Left renal cortex interstitium (tissue), 4 donors: ENCODE measurements around the gene CEP250. TPM values are rescaled to one million over a fixed set of nuclear protein-coding genes. Genes with fewer than 3 reads are reported as not detected.
"Not testable (repeated sequence)": the region's sequence is repeated elsewhere in the genome, so short reads cannot be mapped to it uniquely, and the experiment has no call there.

Experiments
- DNase-seq, 4 donors: peaks; one replicate each; pipeline ENCODE4 v3.0.0-alpha.2; 2013; ENCODE audit warnings: low read depth in 4 of 4, low spot score in 2 of 4, missing footprints in 1 of 4
- polyA plus RNA-seq, 4 donors: library from polyadenylated mRNA; unstranded; fragments of 120-200 nt; gene quantifications; one replicate each; pipeline ENCODE4 v1.2.1, GENCODE V29; 2013; ENCODE audit not compliant: insufficient read length in 4 of 4

The CEP250 gene
- polyA plus RNA-seq, 4 donors, result 41.2 to 73.1 (median 52.1) TPM

DNA sequence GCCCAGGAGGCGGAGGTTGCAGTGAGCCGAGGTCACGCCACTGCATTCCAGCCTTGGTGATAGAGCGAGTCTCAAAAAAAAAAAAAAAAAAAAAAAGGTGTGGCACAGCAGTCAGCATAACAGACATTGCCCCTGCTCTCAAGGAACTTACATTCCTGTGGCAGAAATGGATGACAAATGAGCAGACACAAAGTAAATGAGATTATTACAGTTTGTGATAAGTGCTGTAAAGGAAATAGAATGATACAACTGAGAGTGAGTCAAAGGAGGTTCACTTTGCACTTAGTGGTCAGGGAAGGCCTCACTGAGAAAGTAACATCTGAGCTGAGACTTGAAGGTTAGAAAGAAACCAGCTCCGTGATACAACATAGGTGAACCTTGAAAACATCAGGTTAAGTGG is 36.4 kb downstream of the CEP250 start:
- DNase-seq, result no peak

DNA sequence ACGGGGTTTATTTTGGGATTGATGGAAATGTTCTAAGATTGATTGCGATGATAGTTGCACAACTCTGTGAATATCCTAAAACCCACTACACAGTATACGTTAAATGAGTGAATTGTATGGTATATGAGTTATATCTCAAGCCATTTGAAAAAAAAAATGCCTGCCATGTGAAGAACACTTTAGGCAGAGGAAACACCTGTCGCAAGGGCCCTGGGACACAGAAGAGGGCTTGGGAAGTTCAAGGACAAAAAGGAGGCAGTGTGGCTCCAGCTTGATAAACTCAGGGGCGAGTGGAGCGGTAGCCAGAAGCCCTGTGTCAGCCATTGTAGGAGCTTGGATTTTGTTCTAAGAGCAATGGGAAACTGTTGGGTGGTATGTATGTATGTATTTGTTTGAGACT is 37.0 kb downstream of the CEP250 start:
- no peak for DNase-seq

DNA sequence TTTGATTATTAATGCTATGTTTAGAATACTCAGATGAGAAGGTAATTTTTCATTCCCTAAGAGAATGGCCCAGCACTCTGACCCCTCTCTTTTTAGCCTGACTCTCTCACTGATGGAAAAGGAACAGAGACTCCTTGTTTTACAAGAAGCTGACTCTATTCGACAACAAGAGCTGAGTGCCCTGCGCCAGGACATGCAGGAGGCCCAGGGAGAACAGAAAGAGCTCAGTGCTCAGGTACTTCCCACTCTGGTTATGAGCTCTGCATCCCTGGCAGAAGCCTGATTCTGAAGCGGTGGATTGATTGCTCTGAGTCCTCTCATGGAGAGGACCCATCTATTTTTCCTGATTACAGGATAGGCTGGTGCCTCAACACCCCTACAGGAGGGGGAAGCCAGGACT is 41.1 kb downstream of the CEP250 start:
- DNase-seq, result no peak

DNA sequence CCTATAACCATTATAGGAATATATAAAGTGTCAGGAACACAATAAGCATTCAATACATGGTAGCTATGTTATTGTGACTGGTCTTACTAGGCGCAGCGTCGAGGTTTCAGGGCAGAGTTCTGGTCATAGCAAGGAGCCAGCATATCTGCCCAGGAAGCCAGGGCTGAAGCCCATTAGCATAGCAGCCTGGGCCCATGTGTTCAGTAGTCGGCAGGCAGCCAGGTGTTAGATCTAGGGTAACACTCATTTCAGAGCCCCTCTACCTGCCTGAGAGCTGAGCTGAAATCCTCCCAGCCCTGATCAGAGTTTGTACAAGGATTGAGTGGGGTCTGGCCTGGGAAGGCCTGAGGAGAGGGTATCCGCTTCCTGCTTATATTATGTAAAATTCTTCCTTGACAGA is 41.9 kb downstream of the CEP250 start:
- no peak for DNase-seq

DNA sequence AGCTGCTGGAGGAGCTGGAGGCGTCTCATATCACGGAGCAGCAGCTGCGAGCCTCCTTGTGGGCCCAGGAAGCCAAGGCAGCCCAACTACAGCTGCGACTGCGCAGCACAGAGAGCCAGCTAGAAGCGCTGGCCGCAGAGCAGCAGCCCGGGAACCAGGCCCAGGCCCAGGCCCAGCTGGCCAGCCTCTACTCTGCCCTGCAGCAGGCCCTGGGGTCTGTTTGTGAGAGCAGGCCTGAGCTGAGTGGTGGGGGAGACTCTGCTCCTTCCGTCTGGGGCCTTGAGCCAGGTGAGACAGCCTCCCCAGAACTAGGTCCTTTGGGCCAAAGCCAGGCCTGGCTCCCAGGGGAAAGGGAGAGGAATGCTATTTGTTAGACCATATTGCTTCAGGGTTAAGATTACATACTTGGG is 42.4 kb downstream of the CEP250 start:
- DNase-seq, result no peak

DNA sequence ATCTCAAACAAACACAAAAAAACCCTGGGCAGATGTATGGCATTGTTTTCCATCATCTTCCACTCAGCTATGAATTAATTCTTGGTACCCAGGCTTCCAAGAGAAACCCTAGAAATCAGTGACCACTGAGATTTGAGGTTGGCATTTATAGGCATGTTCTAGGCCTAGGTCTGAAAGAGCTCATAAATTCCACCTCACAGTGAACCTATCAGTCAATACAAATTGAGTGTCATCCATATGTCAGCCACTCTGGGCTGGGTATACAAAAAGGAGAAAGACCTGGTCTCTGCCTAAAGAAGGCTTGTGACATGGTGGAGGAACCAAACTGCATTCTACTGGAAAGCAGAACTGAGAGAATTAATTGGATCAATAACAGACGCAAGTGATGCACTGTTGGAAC is 43.9 kb downstream of the CEP250 start:
- DNase-seq, result no peak

DNA sequence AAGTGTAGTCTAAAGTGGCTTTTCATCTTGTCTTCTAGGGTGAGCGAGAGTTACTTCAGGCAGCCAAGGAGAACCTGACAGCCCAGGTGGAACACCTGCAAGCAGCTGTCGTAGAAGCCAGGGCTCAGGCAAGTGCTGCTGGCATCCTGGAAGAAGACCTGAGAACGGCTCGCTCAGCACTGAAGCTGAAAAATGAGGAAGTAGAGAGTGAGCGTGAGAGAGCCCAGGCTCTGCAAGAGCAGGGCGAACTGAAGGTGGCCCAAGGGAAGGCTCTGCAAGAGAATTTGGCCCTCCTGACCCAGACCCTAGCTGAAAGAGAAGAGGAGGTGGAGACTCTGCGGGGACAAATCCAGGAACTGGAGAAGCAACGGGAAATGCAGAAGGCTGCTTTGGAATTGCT is 47.0 kb downstream of the CEP250 start:
- DNase-seq, result no peak

DNA sequence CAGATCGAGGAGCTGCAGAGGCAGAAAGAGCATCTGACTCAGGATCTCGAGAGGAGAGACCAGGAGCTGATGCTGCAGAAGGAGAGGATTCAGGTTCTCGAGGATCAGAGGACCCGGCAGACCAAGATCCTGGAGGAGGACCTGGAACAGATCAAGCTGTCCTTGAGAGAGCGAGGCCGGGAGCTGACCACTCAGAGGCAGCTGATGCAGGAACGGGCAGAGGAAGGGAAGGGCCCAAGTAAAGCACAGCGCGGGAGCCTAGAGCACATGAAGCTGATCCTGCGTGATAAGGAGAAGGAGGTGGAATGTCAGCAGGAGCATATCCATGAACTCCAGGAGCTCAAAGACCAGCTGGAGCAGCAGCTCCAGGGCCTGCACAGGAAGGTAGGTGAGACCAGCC is 47.9 kb downstream of the CEP250 start:
- no peak for DNase-seq

DNA sequence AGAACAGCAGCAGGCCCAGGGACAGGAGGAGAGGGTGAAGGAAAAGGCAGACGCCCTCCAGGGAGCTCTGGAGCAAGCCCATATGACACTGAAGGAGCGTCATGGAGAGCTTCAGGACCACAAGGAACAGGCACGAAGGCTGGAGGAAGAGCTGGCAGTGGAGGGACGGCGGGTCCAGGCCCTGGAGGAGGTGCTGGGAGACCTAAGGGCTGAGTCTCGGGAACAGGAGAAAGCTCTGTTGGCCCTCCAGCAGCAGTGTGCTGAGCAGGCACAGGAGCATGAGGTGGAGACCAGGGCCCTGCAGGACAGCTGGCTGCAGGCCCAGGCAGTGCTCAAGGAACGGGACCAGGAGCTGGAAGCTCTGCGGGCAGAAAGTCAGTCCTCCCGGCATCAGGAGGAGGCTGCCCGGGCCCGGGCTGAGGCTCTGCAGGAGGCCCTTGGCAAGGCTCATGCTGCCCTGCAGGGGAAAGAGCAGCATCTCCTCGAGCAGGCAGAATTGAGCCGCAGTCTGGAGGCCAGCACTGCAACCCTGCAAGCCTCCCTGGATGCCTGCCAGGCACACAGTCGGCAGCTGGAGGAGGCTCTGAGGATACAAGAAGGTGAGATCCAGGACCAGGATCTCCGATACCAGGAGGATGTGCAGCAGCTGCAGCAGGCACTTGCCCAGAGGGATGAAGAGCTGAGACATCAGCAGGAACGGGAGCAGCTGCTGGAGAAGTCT is 48.6 kb downstream of the CEP250 start:
- DNase-seq, result no peak

DNA sequence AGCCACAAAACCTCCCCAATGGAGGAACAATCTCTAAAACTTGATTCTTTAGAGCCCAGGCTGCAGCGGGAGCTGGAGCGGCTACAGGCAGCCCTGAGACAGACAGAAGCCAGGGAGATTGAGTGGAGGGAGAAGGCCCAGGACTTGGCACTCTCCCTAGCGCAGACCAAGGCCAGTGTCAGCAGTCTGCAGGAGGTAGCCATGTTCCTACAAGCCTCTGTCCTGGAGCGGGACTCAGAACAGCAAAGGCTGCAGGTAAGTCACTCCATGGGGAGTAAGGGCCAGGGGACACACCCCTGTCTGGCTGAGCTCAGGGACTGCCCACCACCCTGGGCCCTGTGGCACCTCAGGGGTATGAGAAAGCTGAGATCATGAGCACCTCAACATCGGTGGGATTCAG is 49.4 kb downstream of the CEP250 start:
- no peak for DNase-seq

DNA sequence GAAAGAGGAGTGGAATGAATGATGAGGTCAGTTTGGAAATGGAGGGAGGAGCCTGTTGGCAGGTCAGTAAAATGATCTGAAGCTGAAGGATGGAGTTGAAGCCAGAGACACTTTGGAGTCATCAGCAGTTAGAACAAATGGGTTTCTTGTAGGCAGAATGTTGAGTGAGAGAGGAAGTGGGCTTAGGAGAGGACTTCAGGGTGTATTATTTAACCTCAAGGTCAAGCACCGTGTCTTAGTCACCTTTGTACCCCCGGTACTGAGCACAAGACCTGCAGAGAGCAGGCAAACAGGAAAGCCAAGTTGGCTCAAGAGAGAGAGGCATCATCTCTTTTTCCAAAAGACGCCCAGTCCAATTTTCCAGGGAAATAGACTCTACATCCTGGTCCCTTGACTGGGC is 50.8 kb downstream of the CEP250 start:
- DNase-seq, result no peak

DNA sequence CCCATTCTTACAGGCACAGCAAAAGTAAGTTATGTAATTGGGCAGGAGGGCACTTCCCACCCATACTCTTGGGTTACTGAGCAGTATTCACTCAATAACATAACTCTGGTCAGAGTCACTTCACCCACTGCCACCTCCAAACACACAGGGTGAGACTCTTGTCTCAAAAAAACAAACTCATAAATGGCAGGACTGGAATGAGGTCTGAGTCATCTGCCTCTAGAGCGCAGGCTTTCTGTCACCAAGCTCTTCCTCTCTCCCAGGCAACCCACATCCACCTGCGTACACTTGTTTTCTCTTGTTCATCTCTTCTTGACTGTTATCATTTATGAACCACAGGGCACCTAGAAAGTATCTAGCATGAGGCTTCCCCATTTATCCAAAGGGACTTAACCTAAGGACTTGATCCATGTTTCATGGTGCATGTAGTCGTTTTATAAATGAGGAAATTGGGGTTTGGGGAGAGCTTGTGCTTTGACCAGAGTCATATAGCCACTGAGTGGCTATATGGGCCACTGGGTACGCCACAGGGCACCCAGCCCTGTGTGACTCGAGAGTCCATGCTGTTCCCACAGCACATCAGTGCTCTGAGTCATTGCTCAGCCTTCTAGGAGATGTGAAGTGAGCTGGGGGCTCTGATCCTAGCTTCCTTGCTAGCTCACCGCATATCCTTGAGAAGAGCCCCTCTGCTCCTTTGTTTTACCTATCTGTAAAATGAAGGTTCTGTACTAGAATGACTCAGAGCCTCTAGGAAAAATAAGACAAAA is 51.7 kb downstream of the CEP250 start:
- DNase-seq, result no peak

DNA sequence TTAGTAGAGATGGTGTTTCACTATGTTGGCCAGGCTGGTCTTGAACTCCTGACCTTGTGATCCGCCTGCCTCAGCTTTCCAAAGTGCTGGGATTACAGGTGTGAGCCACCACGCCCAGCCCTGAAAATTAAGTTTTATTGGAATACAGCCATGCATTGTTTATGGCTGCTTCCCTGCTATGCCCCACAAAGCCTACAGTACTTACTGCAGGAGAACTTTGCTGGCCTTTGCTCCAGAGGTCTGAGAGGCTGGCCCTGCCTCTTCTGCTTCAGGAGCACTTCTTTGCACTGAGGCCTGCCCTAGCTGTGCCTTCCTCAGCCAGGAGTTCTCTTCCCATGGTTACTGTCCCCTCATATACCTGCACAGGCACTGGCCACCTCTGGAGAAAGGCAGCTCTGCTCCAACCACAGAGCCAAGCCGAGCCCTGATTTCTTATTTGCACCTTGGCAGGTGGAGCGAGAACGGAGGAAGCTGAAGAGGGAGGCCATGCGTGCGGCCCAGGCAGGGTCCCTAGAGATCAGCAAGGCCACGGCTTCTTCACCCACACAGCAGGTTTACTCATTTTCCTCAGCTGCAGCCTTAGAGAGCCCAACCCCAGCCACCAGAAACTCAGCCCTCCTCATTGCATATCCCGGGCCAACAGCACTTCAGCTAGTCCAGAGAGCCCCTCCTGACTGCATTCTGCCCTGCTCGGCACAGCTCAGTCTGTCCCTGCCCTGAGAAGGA is 53.3 kb downstream of the CEP250 start:
- DNase-seq, result no peak

DNA sequence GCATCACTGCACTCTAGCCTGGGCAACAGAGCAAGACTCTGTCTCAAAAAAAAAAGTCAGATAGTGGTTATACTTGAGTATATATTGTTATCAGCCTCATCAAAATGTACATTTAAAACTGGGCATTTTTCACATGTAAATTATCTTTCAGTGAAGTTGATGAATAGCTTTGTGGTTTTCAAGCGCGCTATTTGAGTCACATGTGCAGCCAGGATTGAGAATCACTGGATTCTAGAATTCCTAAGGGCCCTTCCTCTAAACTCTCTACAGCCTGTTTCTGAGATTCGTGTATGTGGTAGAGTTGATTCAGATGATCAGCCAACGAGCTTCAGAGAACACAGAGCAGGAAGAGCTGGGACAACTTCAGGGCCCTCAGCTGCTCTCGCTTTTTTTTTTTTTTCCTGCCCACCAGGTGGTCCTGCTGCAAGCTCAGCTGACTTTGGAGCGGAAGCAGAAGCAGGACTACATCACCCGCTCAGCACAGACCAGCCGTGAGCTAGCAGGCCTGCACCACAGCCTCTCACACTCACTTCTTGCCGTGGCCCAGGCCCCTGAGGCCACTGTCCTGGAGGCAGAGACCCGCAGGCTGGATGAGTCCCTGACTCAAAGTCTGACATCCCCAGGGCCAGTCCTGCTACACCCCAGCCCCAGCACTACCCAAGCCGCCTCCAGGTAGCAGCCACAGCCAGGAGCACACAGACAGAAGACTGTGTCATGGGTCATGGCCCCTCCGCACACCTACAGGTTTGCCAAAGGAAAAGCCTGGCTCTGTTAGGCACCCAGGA is 55.7 kb downstream of the CEP250 start:
- no peak for DNase-seq

DNA sequence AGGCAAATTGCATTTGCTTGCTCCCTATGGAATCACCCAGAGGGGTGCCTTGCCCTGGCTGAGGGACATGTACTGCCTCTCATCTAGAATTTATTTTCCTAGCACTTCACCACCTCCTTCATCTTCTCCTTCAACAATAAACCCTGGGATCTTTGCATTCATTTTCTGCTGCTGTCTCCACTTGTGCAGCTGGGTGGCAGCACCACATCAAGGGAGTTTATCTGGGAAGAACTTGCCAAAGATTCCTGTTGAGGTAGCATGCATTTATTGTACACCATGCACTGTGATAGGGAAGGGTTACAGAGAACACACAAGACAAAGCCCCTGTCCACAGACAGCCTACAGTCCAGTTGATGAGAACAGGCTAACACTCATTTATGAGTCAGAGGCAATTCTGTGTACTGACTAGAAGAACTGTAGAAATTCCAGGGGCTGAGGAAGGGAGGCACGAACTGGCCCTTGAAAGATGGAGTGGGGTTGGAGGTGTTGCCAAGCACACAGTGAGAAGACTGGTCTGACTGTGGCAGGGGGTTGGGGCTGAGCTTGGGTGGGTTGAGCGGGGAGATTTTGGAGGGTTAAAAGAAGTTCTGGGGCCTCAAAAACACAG is 56.5 kb downstream of the CEP250 start:
- peak in 3 of 4 donors; percentile 1 to 16 (median 2) for DNase-seq

DNA sequence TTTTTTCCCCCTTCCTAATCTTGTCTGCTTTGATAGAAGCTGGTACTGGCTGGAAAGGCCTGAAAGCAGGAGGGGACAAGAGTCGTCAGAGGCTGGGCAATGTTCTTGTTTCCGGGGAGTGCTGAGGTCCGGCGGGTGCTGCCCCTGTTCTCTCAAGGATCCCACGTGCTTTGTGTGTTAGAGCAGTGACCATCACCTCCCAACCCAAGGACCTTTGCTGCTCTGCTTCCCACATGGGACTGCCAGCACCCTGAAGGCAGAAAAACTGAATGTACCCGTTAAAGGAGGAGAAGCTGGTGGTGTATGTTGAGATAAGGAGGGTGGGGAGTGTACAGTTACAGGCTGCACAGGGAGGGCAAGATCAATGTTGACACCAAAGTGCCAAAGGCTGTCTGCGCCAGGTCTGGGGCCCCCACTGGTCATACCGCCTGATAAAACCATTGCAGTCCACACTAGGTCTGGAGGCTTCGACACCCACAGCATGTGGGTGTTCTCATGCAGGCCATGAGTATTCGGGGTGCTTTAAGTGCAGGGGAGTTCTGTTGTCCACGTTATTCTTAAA is 59.1 kb downstream of the CEP250 start:
- no peak for DNase-seq

DNA sequence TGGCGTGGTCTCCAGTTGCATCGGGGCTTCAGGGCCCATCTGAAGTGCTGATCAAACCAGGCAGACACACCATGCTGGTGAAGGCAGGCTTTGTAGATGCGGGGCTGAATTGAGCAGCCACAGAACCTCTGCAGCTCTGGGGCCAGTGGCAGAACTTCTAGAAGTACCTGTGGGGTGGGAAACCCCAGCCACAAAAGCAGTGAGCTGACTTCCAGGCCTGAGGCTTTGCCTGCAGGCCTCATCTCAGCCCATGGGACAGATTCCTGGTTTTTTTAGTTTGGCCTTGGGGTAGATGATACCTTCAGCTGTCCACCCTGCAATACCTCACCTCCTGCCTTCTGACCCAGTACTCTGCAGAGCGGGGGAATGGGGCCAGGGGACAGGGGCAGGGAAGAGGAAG is 59.9 kb downstream of the CEP250 start:
- DNase-seq, result no peak

DNA sequence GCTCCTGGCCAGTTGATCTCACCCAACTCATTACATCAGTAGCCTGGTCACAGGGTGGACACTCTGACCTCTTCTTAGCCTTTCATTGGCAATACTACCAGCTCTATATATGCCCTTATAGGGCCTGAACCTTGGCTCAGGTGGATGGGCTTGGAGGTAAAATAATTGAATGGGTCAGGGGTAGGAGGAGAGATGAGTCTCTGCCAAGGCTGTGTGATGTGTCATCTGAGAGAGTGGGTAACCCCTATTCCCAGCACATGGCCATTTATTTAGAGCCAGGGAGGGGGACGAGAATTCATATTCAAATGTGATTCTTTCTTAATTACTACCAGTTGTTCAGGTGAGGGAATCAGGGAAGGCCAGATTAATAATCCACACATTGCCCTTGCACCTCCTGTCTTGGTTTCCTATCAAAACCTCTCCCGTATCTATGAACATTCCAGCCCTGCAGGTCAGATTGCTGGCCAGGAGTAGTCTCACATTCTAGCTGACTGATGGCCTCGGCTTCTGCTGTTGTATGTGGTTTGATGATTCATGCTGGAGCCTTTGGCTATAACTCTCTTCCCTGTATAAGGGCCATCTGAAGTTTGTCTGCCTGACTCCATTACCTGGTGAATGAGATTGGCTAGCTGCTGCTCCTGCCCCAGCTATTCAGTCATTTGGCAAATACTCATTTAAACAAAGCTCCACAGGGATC is 60.7 kb downstream of the CEP250 start:
- DNase-seq, result no peak

DNA sequence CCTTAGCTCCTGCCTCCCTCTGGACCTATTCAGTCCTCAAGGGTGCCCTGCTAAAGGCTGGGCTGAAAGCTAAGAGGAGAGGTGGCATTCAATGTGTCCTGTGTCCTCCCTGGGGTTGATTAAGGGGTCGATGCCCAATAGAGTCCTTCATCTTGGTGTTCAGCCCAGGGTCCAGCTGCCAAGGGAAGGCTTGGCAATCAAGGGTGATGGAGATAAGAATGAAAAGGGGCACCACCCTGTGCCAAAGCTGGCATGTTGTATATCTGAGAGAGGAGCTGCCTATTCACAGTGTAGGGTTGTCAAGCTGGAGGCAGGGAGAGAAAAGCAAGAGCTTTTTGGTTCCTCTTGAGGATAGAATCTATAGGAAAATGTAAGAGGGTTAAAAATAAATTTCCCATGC is 61.7 kb downstream of the CEP250 start:
- no peak for DNase-seq

DNA sequence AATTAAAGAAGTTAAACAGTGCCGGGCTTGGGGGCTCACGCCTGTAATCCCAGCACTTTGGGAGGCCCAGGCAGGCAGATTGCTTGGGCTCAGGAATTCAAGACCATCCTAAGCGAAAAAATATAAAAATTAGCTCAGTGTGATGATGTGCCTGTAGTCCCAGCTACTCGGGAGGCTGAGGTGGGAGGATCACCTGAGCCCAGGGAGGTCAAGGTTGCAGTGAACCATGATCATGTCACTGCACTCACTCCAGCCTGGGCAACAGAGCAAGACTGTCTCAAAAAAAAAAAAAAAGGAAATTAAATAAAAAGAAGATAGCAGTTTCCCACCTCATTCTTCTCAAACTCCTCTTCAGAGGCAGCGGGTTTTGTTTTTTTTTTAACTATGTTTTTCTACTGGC is 62.4 kb downstream of the CEP250 start:
- DNase-seq, result not testable (repeated sequence)
